Activated T-cell treated with anti-CD3 and anti-CD28 coated beads, Interleukin-2, amount 50 U/mL, for 24 hours (primary cell): ENCODE data around the gene SLC45A1.
A peak's percentile ranks its signal among the peaks of the same experiment; 100 is the strongest.
"Not testable (repeated sequence)": the region's sequence is repeated elsewhere in the genome, so short reads cannot be mapped to it uniquely, and the experiment has no call there.

ENCODE experiments used
- DNase-seq: peaks from one replicate; pipeline ENCODE4 v3.0.0-alpha.2; 2020
- H3K27ac Mint-ChIP-seq: 2 replicates; pipeline ENCODE4 v1.8.0; 2020; ENCODE audit warnings: mild to moderate bottlenecking, mixed read lengths
- H3K27me3 Mint-ChIP-seq: 2 replicates; pipeline ENCODE4 v1.8.0; 2020; ENCODE audit warnings: mixed read lengths
- H3K36me3 Mint-ChIP-seq: 2 replicates; pipeline ENCODE4 v1.8.0; 2020; ENCODE audit warnings: low read depth, mixed read lengths
- H3K4me1 Mint-ChIP-seq: 2 replicates; pipeline ENCODE4 v1.8.0; 2020; ENCODE audit warnings: low read depth, mixed read lengths
- H3K4me3 Mint-ChIP-seq: 2 replicates; pipeline ENCODE4 v1.8.0; 2020; ENCODE audit warnings: mild to moderate bottlenecking, moderate library complexity, mixed read lengths
- H3K9me3 Mint-ChIP-seq: 2 replicates; pipeline ENCODE4 v1.8.0; 2020; ENCODE audit warnings: mixed read lengths

The SLC45A1 gene

GRCh38 chr1:8373125-8373524 is 55.2 kb downstream of the SLC45A1 start:
- H3K27ac Mint-ChIP-seq = peak overlapping the region; percentile 84
- no peak overlapping the region for H3K4me3 Mint-ChIP-seq
- DNase-seq = no peak
- H3K27me3 Mint-ChIP-seq = no peaks in the 10 kb centered on the region
- H3K9me3 Mint-ChIP-seq = no peaks in the 10 kb centered on the region
- H3K4me1 Mint-ChIP-seq = peaks cover 70% of the 10 kb centered on the region
- H3K36me3 Mint-ChIP-seq = peaks cover 63% of the 10 kb centered on the region

- H3K9me3 Mint-ChIP-seq = no peaks in the 10 kb centered on the region
- peaks cover 76% of the 10 kb centered on the region for H3K4me1 Mint-ChIP-seq
- peak overlapping the region; percentile 84 for H3K27ac Mint-ChIP-seq
- DNase-seq = peak; percentile 19
- no peak overlapping the region for H3K4me3 Mint-ChIP-seq
- H3K36me3 Mint-ChIP-seq = peaks cover 69% of the 10 kb centered on the region
- H3K27me3 Mint-ChIP-seq = no peaks in the 10 kb centered on the region
Measured at GRCh38 chr1:8373581-8374241, 55.8 kb downstream of the SLC45A1 start.

GRCh38 chr1:8374356-8374755 is 56.4 kb downstream of the SLC45A1 start:
- peaks cover 78% of the 10 kb centered on the region for H3K4me1 Mint-ChIP-seq
- H3K27me3 Mint-ChIP-seq = no peaks in the 10 kb centered on the region
- DNase-seq = no peak
- no peaks in the 10 kb centered on the region for H3K9me3 Mint-ChIP-seq
- peaks cover 70% of the 10 kb centered on the region for H3K36me3 Mint-ChIP-seq
- no peak overlapping the region for H3K4me3 Mint-ChIP-seq
- peak overlapping the region; percentile 83 for H3K27ac Mint-ChIP-seq

- H3K36me3 Mint-ChIP-seq = peaks cover 71% of the 10 kb centered on the region
- H3K27ac Mint-ChIP-seq = peak overlapping the region; percentile 83
- H3K4me3 Mint-ChIP-seq = no peak overlapping the region
- no peak for DNase-seq
- H3K4me1 Mint-ChIP-seq = peaks cover 79% of the 10 kb centered on the region
- no peaks in the 10 kb centered on the region for H3K27me3 Mint-ChIP-seq
- no peaks in the 10 kb centered on the region for H3K9me3 Mint-ChIP-seq
Measured at GRCh38 chr1:8374812-8375211, 56.9 kb downstream of the SLC45A1 start.

GRCh38 chr1:8376358-8376840 is 58.5 kb downstream of the SLC45A1 start:
- H3K27me3 Mint-ChIP-seq = no peaks in the 10 kb centered on the region
- no peak overlapping the region for H3K4me3 Mint-ChIP-seq
- DNase-seq = no peak
- peak overlapping the region; percentile 74 for H3K27ac Mint-ChIP-seq
- H3K9me3 Mint-ChIP-seq = no peaks in the 10 kb centered on the region
- peaks cover 81% of the 10 kb centered on the region for H3K4me1 Mint-ChIP-seq
- peaks cover 69% of the 10 kb centered on the region for H3K36me3 Mint-ChIP-seq

- H3K4me3 Mint-ChIP-seq = no peak overlapping the region
- no peak for DNase-seq
- no peaks in the 10 kb centered on the region for H3K9me3 Mint-ChIP-seq
- H3K27ac Mint-ChIP-seq = peak overlapping the region; percentile 80
- peaks cover 82% of the 10 kb centered on the region for H3K4me1 Mint-ChIP-seq
- peaks cover 67% of the 10 kb centered on the region for H3K36me3 Mint-ChIP-seq
- no peaks in the 10 kb centered on the region for H3K27me3 Mint-ChIP-seq
Measured at GRCh38 chr1:8377271-8377981, 59.5 kb downstream of the SLC45A1 start.

- H3K4me1 Mint-ChIP-seq = peaks cover 84% of the 10 kb centered on the region
- peaks cover 67% of the 10 kb centered on the region for H3K36me3 Mint-ChIP-seq
- no peaks in the 10 kb centered on the region for H3K27me3 Mint-ChIP-seq
- H3K9me3 Mint-ChIP-seq = no peaks in the 10 kb centered on the region
- H3K27ac Mint-ChIP-seq = peak overlapping the region; percentile 80
- no peak overlapping the region for H3K4me3 Mint-ChIP-seq
- no peak for DNase-seq
Measured at GRCh38 chr1:8378178-8378577, 60.3 kb downstream of the SLC45A1 start.

- Mint-ChIP-seq H3K27ac (peak overlapping the region; percentile 80), H3K36me3 (peaks cover 64% of the 10 kb centered on the region), H3K4me3 (no peak overlapping the region), H3K27me3 (no peaks in the 10 kb centered on the region), H3K4me1 (peaks cover 82% of the 10 kb centered on the region), H3K9me3 (no peaks in the 10 kb centered on the region)
- no peak for DNase-seq
Measured at GRCh38 chr1:8378981-8379470, 61.1 kb downstream of the SLC45A1 start.

- Mint-ChIP-seq H3K4me1 (peaks cover 83% of the 10 kb centered on the region), H3K27me3 (no peaks in the 10 kb centered on the region), H3K36me3 (peaks cover 66% of the 10 kb centered on the region), H3K4me3 (no peak overlapping the region), H3K27ac (peak overlapping the region; percentile 80), H3K9me3 (no peaks in the 10 kb centered on the region)
- no peak for DNase-seq
Measured at GRCh38 chr1:8379513-8380186, 61.7 kb downstream of the SLC45A1 start.

- DNase-seq, H3K27me3 Mint-ChIP-seq, H3K9me3 Mint-ChIP-seq, H3K4me3 Mint-ChIP-seq: not testable (repeated sequence)
- H3K36me3 Mint-ChIP-seq = peaks cover 67% of the 10 kb centered on the region
- peaks cover 84% of the 10 kb centered on the region for H3K4me1 Mint-ChIP-seq
- peak overlapping the region; percentile 66 for H3K27ac Mint-ChIP-seq
Measured at GRCh38 chr1:8380310-8380709, 62.4 kb downstream of the SLC45A1 start.

- Mint-ChIP-seq H3K4me1 (peaks cover 83% of the 10 kb centered on the region), H3K27ac (peak overlapping the region; percentile 37), H3K27me3 (no peaks in the 10 kb centered on the region), H3K9me3 (no peaks in the 10 kb centered on the region), H3K36me3 (peaks cover 73% of the 10 kb centered on the region), H3K4me3 (no peak overlapping the region)
- no peak for DNase-seq
Measured at GRCh38 chr1:8381618-8382017, 63.7 kb downstream of the SLC45A1 start.

GRCh38 chr1:8382051-8382505 is 64.2 kb downstream of the SLC45A1 start:
- no peak for DNase-seq
- peaks cover 78% of the 10 kb centered on the region for H3K36me3 Mint-ChIP-seq
- H3K9me3 Mint-ChIP-seq = no peaks in the 10 kb centered on the region
- no peak overlapping the region for H3K4me3 Mint-ChIP-seq
- H3K27ac Mint-ChIP-seq = peak overlapping the region; percentile 86
- peaks cover 87% of the 10 kb centered on the region for H3K4me1 Mint-ChIP-seq
- no peaks in the 10 kb centered on the region for H3K27me3 Mint-ChIP-seq

- Mint-ChIP-seq H3K27me3 (no peaks in the 10 kb centered on the region), H3K36me3 (peaks cover 80% of the 10 kb centered on the region), H3K4me1 (peaks cover 88% of the 10 kb centered on the region), H3K4me3 (peak overlapping the region; percentile 52), H3K9me3 (no peaks in the 10 kb centered on the region), H3K27ac (peak overlapping the region; percentile 86)
- DNase-seq = no peak
Measured at GRCh38 chr1:8382608-8383505, 64.9 kb downstream of the SLC45A1 start.

- Mint-ChIP-seq H3K36me3 (peaks cover 76% of the 10 kb centered on the region), H3K27me3 (no peaks in the 10 kb centered on the region), H3K27ac (peak overlapping the region; percentile 84), H3K4me1 (peaks cover 82% of the 10 kb centered on the region), H3K4me3 (no peak overlapping the region), H3K9me3 (no peaks in the 10 kb centered on the region)
- DNase-seq = no peak
Measured at GRCh38 chr1:8384088-8384487, 66.2 kb downstream of the SLC45A1 start.
